GM12801 (cell line): ENCODE measurements around the gene TNRC6B.

ENCODE experiments used
- TF ChIP-seq, protein P1 (sequence below): IDR thresholded peaks from one replicate; pipeline ENCODE4 v1.5.1; 2011; ENCODE audit warnings: control low read depth; ENCODE audit not compliant: insufficient read length; ENCODE audit errors: extremely low read depth

TNRC6B gene

DNA sequence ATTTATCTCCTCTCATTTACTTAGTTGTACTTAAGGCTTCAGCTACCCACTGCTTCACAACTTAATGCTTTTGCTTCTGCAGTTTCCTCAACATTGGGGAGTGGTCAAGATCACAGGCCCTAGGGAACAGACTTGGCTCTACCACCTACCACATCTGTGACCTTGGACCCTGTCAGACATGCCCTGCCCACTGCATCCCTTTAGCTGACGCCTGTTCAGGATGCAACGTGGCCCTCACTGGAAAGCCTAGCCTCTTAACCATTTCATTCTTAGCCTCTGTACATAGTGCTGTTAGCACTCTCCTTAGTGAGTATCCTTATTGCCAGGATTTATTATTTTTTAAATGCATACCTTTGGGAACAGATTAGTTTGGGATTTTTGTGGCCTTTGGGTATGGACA, 34.4 kb downstream of the TNRC6B start:
- TF ChIP-seq, protein P1, sequence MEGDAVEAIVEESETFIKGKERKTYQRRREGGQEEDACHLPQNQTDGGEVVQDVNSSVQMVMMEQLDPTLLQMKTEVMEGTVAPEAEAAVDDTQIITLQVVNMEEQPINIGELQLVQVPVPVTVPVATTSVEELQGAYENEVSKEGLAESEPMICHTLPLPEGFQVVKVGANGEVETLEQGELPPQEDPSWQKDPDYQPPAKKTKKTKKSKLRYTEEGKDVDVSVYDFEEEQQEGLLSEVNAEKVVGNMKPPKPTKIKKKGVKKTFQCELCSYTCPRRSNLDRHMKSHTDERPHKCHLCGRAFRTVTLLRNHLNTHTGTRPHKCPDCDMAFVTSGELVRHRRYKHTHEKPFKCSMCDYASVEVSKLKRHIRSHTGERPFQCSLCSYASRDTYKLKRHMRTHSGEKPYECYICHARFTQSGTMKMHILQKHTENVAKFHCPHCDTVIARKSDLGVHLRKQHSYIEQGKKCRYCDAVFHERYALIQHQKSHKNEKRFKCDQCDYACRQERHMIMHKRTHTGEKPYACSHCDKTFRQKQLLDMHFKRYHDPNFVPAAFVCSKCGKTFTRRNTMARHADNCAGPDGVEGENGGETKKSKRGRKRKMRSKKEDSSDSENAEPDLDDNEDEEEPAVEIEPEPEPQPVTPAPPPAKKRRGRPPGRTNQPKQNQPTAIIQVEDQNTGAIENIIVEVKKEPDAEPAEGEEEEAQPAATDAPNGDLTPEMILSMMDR = no peak

DNA sequence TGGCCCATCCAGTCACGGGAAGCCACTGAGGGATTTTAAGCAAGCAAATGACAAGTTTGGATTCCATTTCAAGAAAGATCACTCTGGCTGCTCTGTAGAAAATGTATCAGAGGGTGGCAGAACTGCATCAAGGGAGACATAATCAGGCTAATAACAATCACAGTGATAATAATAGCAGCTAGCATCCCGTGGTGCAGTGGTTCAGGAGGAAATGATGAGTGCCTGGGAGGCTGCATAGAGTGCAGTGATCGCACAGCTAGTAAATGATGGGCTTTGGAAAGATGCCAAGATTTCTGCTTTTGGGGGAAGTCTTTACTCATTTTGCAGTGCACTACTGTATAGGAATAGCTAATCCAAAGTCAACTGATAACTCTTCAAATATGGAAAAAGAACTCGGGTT, 35.8 kb downstream of the TNRC6B start:
- TF ChIP-seq, protein P1 = no peak

DNA sequence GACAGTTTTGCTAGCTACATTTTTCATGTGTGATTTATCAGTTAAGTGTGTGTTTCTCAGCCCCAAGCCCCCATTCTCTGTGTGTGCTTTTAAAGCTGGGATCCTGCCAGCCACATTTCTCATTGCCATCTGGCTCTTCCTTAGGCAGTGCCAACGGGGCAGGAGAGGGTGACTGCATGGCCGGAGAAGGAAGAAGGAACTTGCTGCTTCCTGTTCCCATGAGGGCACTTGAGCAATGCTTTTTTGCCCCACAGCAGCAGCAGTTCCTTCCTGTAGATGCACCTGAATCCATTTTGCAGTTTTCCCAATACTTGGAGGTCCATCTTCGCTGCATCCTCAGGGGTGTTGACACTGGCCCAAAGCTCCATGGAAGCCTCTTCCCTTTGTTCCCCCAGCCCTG, 37.5 kb downstream of the TNRC6B start:
- TF ChIP-seq, protein P1 = no peak

DNA sequence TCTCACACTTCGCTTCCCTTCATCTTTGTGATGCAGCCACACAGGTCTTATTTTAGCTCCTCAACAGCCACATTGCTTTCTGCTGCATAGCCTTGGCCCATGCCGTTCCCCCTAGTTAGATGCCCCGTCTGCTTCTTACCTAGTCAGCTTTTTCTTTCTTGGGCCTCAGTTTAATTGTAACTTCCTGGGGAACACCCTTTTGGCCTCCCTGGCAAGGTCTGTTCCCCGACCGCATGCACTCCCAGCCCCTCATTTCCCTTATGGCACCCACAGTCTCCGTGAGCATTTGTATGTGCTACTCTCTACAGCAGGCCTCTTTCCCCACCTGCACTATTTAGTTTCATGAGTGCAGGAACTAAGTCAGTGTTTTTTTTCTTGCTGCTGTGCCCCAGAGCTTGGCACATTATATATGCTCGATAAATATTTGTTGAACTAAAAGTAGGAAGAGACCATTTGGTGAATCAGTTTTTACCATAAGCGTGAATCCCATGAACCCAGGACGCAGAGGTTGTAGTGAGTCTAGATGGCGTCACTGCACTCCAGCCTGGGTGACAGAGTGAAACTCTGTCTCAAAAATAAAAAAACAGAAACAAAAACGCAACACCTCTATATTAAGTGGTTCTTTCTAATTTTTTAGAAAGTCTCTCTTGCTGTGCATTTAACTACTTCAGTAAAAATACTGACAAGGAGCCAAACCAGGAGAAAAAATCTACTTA, 38.5 kb downstream of the TNRC6B start:
- TF ChIP-seq, protein P1 = no peak

DNA sequence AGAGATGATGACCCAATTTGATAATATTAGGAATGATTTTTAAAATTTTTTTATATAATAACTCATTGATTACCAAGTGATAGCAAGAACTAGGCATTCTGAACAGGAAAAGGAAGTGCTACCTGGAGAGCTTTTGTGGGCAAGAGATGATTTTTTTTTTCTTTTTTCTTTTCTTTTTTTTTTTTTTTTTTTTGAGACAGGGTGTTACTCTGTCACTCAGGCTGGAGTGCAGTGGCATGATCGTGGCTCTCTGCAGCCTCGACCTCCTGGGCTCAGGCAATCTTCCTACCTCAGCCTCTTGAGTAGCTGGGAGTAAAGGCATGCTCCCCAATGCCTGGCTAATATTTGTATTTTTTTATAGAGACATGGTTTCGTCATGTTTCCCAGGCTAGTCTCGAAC, 40.4 kb downstream of the TNRC6B start:
- TF ChIP-seq, protein P1 = no peak

DNA sequence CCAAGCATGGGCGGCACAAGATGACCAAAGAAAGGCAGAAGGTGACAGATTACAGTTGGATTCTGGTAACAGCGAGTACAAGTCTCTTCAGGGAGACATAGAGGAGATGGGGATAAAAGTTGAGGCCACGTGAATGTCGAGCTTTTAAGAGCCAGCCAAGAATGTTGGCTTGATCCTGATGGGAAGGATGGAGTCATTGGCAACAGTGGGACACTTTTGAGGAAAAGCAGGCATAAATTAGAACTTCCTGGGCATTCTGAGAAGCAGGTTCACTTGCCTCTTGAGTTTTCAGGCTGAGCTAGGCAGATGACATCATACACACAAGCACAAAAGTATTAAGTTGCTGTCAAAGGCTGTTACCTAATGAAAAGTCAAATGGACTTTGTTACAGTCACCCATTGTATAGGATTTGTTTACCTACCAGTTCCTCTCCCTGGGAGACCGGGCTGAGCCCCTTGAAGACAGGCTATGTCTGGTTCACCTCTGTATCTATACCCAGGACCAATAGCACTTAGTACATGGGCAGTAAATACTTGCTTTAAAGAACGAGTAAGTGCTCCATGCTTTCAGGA, 41.1 kb downstream of the TNRC6B start:
- TF ChIP-seq, protein P1 = no peak

DNA sequence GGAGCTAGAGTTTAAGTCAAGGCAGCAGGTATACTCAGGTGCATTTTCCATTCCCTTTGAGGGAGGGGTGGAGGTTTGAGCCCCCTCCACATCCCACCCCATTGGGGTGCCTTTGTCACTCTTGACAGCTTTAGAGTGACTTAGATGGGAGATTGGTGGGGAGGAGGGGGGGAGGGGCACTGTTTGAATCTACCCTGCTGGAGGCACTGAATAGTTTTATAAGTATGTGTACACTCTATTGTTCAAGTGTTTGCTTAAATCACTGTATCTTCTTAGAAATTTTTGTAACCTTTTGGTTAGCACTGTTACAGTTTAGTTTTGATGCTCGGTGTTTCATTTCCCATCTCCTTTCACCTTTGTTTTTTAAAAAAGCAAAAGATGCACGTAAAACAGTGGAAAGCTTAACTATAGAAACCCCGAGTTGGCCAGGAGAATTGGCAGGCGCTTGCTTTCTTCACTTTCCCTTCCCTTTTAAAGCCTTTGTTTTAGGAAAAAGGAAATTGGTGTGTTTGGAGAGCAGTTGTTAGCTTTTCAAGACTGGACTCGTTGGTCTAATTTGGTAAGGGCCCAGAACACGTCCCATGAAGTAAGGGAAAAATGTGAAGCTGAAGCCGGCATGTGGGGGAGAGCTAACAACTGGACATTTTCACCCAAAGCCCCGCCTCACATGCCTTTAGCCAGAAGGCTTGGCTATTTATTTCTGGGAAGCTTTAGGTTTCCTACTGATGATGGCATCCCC, 42.8 kb downstream of the TNRC6B start:
- TF ChIP-seq, protein P1 = no peak
